ENCODE measurements around the gene MYOZ1.
"Not testable (repeated sequence)": the region's sequence is repeated elsewhere in the genome, so short reads cannot be mapped to it uniquely, and the experiment has no call there.

GRCh38 chr10:73666153-73666809 is 25.0 kb upstream of the MYOZ1 start:
- not testable (repeated sequence) for TF ChIP-seq CTCF (IDR thresholded peaks at IDR 0.05); EZH2 (IDR thresholded peaks at IDR 0.05; ENCODE audit: borderline replicate concordance, insufficient read depth, low read depth, low read length, poor library complexity, severe bottlenecking)

Data from B cell (primary cell).